Glutamatergic neuron (in vitro differentiated cells): Measurements from ENCODE around the gene CHST8. TPM values are rescaled to one million over a fixed set of nuclear protein-coding genes. Genes with fewer than 3 reads are reported as not detected.

Source experiments
- DNase-seq: peaks from one replicate; pipeline ENCODE4 v3.0.0; 2022
- H3K27ac Mint-ChIP-seq: one replicate; pipeline ENCODE4 v1.8.0; 2020; ENCODE audit warnings: mild to moderate bottlenecking, mixed read lengths, inconsistent platforms; ENCODE audit not compliant: unreplicated experiment
- H3K27me3 Mint-ChIP-seq: one replicate; pipeline ENCODE4 v1.8.0; 2020; ENCODE audit warnings: mild to moderate bottlenecking, moderate library complexity, mixed read lengths, inconsistent platforms; ENCODE audit not compliant: unreplicated experiment
- H3K36me3 Mint-ChIP-seq: one replicate; pipeline ENCODE4 v1.8.0; 2020; ENCODE audit warnings: mild to moderate bottlenecking, mixed read lengths, inconsistent platforms; ENCODE audit not compliant: unreplicated experiment
- H3K4me1 Mint-ChIP-seq: one replicate; pipeline ENCODE4 v1.8.0; 2020; ENCODE audit warnings: mild to moderate bottlenecking, low read depth, mixed read lengths, inconsistent platforms; ENCODE audit not compliant: unreplicated experiment
- H3K4me3 Mint-ChIP-seq: one replicate; pipeline ENCODE4 v1.8.0; 2020; ENCODE audit warnings: mild to moderate bottlenecking, mixed read lengths, inconsistent platforms; ENCODE audit not compliant: unreplicated experiment
- H3K9me3 Mint-ChIP-seq: one replicate; pipeline ENCODE4 v1.8.0; 2020; ENCODE audit warnings: mild to moderate bottlenecking, moderate library complexity, mixed read lengths, inconsistent platforms; ENCODE audit not compliant: unreplicated experiment
- total RNA-seq: library from RNA; stranded (reverse); fragmentation: NEBNext Ultra II Directional; extraction: Animal tissue kit (Norgen Biotek cat#: 25700); gene quantifications from one replicate; pipeline ENCODE4 v1.2.1, GENCODE V29; 2021; ENCODE audit not compliant: unreplicated experiment
- TF ChIP-seq, protein P1 (sequence below): fragments of 200-600 bp; sonication (generic); IDR thresholded peaks from one replicate; pipeline ENCODE4 v1.5.0; 2021; ENCODE audit not compliant: partially characterized antibody, unreplicated experiment

CHST8 gene
- total RNA-seq, 1 donor from 2014 or later = 235 TPM

- TF ChIP-seq, protein P1, sequence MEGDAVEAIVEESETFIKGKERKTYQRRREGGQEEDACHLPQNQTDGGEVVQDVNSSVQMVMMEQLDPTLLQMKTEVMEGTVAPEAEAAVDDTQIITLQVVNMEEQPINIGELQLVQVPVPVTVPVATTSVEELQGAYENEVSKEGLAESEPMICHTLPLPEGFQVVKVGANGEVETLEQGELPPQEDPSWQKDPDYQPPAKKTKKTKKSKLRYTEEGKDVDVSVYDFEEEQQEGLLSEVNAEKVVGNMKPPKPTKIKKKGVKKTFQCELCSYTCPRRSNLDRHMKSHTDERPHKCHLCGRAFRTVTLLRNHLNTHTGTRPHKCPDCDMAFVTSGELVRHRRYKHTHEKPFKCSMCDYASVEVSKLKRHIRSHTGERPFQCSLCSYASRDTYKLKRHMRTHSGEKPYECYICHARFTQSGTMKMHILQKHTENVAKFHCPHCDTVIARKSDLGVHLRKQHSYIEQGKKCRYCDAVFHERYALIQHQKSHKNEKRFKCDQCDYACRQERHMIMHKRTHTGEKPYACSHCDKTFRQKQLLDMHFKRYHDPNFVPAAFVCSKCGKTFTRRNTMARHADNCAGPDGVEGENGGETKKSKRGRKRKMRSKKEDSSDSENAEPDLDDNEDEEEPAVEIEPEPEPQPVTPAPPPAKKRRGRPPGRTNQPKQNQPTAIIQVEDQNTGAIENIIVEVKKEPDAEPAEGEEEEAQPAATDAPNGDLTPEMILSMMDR = no peak
- peaks cover 7% of the 10 kb centered on the region for H3K4me1 Mint-ChIP-seq
- H3K27ac Mint-ChIP-seq = no peak overlapping the region
- H3K9me3 Mint-ChIP-seq = peaks cover 11% of the 10 kb centered on the region
- peaks cover 13% of the 10 kb centered on the region for H3K27me3 Mint-ChIP-seq
- H3K4me3 Mint-ChIP-seq = no peak overlapping the region
- DNase-seq = no peak
- peaks cover 19% of the 10 kb centered on the region for H3K36me3 Mint-ChIP-seq
Measured at GRCh38 chr19:33606556-33606955, 15.2 kb upstream of the CHST8 start.

DNA sequence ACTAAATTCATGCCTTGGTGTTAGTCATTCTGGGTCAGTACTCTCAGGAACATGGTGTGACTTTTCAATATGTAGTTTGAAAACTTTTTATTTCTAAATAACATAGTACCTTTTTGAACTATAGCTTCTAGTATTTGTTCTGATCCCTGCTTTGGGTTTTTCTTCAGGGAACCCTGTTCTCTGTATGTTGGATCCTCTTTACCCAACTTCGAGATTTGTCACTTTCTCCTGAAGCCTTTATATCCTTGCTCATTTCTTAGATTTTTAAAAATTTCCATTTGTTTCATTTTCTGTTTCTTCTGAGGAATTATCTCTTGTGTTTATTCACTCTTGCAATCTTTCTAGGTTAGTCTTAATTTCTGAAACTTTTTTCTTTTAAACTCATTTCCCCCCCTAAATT lies 12.4 kb upstream of the CHST8 start:
- Mint-ChIP-seq H3K36me3 (peaks cover 13% of the 10 kb centered on the region), H3K9me3 (peaks cover 9% of the 10 kb centered on the region), H3K27ac (no peak overlapping the region), H3K4me1 (peaks cover 29% of the 10 kb centered on the region), H3K27me3 (peaks cover 10% of the 10 kb centered on the region), H3K4me3 (no peak overlapping the region)
- TF ChIP-seq, protein P1 = no peak
- DNase-seq = no peak

DNA sequence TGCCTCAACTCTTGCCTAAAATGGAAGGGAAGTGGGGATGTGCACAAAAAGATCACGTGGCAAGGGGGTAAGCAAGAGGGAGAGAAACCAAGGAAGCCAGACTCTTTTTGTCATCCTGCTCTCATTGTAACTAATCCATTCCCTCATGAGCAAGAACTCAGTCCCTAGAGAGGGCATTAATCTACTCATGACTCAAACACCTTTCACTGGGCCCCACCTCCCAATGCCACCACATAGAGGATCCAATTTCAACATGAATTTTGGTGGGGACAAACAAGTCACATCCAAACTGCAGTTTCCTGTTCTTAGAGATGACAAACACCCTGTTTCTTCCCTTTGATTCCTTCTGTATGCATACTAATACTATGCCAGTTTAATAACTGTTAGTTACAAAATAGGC lies 11.2 kb upstream of the CHST8 start:
- Mint-ChIP-seq H3K27ac (no peak overlapping the region), H3K36me3 (peaks cover 13% of the 10 kb centered on the region), H3K4me1 (peaks cover 34% of the 10 kb centered on the region), H3K27me3 (peaks cover 10% of the 10 kb centered on the region), H3K4me3 (no peak overlapping the region), H3K9me3 (peaks cover 11% of the 10 kb centered on the region)
- TF ChIP-seq, protein P1 = no peak
- DNase-seq = no peak

DNA sequence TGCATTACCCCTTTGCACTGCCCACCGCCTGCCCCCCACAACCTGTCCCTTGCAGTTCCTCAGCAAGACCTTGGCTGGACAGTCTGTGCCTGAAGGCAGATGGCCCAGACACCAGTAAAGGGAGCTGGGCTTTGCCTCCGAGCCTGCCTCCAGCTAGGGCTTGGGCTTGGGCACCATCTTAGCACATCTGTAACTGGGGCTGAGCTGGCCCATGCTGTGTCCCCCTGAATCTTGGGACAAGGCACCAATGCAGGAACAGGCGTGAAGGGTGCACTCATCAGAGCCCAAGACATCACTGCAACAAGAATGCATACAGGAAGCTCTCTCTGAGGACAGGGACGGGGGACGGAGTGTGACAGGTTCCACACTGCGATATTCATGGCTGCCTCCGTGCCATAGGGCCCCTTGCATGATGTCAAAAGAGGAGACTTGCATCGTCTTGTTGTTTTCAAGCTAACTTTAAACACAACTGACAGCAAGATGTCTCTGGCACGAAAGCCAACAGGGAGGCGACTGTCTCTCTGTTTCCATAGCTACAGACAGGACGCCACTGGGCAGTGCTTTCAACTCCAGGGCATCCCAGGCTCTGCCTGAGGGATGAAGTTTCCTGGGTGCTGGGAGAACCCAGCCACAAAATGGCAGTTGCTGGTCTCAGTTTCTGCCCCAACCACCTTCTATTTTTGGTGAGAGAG lies 8.7 kb upstream of the CHST8 start:
- TF ChIP-seq, protein P1 = no peak
- Mint-ChIP-seq H3K4me1 (peaks cover 27% of the 10 kb centered on the region), H3K27ac (no peak overlapping the region), H3K27me3 (peaks cover 3% of the 10 kb centered on the region), H3K9me3 (peaks cover 10% of the 10 kb centered on the region), H3K4me3 (peak overlapping the region; percentile 20), H3K36me3 (peaks cover 13% of the 10 kb centered on the region)
- no peak for DNase-seq

DNA sequence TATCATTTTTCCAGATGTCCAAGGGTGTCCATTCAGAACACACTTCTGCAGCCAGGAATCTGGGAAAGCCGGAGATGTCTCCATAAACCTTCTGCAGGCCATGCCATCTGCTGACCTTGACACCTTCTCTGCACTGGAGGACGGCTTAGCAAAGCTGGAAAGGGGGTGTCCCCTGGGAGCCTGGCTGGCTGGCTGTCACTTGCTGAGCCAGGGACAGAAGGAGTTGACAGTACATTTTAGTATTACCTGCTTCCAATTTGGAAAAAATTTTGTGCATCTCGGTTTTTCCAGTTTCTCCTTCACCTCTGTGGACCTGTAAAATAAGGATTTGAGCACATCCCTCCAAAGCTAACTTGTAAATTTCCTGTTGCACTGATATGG lies 8.1 kb upstream of the CHST8 start:
- TF ChIP-seq, protein P1 = no peak
- H3K36me3 Mint-ChIP-seq = peaks cover 13% of the 10 kb centered on the region
- DNase-seq = peak; percentile 63
- H3K4me3 Mint-ChIP-seq = peak overlapping the region; percentile 30
- H3K27ac Mint-ChIP-seq = peak overlapping the region; percentile 48
- H3K4me1 Mint-ChIP-seq = peaks cover 27% of the 10 kb centered on the region
- peaks cover 12% of the 10 kb centered on the region for H3K9me3 Mint-ChIP-seq
- peaks cover 3% of the 10 kb centered on the region for H3K27me3 Mint-ChIP-seq
